Upper lobe of left lung (tissue), 6 donors: Measurements from ENCODE around the gene TSC1. TPM values are rescaled to one million over a fixed set of nuclear protein-coding genes. Genes with fewer than 3 reads are reported as not detected.
A peak's percentile ranks its signal among the peaks of the same experiment; 100 is the strongest.

Experiments used
- ATAC-seq, 2 donors: fragments of 200-7000 bp; cut with Tn5 transposase; one replicate each; pipeline ENCODE4 v1.9.1; 2022; ENCODE audit warnings: mild to moderate bottlenecking in 2 of 2, moderate library complexity in 2 of 2; ENCODE audit not compliant: low FRiP score in 2 of 2
- DNase-seq, 2 donors: peaks; one replicate each; pipeline ENCODE4 v3.0.0-alpha.2; 2019 to 2020
- H3K27ac ChIP-seq, 4 donors: fragments of 200-600 bp; sonication (generic); one replicate each; pipeline ENCODE4 v1.5.1; 2016 to 2019
- H3K27me3 ChIP-seq, 4 donors: fragments of 200-600 bp; sonication (generic); one replicate each; pipeline ENCODE4 v1.5.1; 2017 to 2019
- H3K36me3 ChIP-seq, 4 donors: fragments of 200-600 bp; sonication (generic); one replicate each; pipeline ENCODE4 v1.5.1; 2016 to 2019
- H3K4me1 ChIP-seq, 4 donors: fragments of 200-600 bp; sonication (generic); one replicate each; pipeline ENCODE4 v1.5.1; 2018 to 2019
- H3K4me3 ChIP-seq, 4 donors: fragments of 200-600 bp; sonication (generic); one replicate each; pipeline ENCODE4 v1.5.1; 2017 to 2019; ENCODE audit warnings: mild to moderate bottlenecking in 2 of 4, moderate library complexity in 1 of 4
- H3K9me3 ChIP-seq, 4 donors: fragments of 200-600 bp; sonication (generic); one replicate each; pipeline ENCODE4 v1.5.1; 2018 to 2019
- EP300 ChIP-seq, 4 donors: sonication (generic); formaldehyde crosslinking; IDR thresholded peaks; one replicate each; pipeline ENCODE4 v1.5.1; 2017; ENCODE audit warnings: antibody characterized with exemption in 4 of 4, control low read depth in 2 of 4
- POLR2A ChIP-seq, 4 donors: fragments of 450-650 bp; IDR thresholded peaks; one replicate each; pipeline ENCODE4 v1.5.1; 2016 to 2017; ENCODE audit warnings: antibody characterized with exemption in 4 of 4, mild to moderate bottlenecking in 2 of 4
- POLR2AphosphoS5 ChIP-seq, 2 donors: sonication (generic); formaldehyde crosslinking; IDR thresholded peaks; one replicate each; pipeline ENCODE4 v1.5.1; 2017; ENCODE audit warnings: antibody characterized with exemption in 2 of 2
- WGBS, 2 donors: methylation state at CpG; one replicate each; pipeline ENCODE4 v1.1.5; 2017 to 2018; 5-methylcytosine and 5-hydroxymethylcytosine counted together
- total RNA-seq, 6 donors: library from RNA; depleted of rRNA in 4 of 6; stranded (reverse); fragments of >200 nt in 4 of 6; gene quantifications; one replicate each; pipeline versions ENCODE4 v1.1.0 to v1.2.1, GENCODE V29; 2016 to 2021
- TF ChIP-seq, protein P1 (sequence below), 6 experiments: fragments of 450-650 bp in 4 of 6; fragments of 200-600 bp in 2 of 6; sonication (generic) in 2 of 6; IDR thresholded peaks; one replicate each; pipeline ENCODE4 v1.5.1; 2016 to 2019; ENCODE audit warnings: antibody characterized with exemption in 6 of 6
- donor health status: DM: no; HTN: no; CAD: no; lungs with moderate emphysema.
- donor health status: DM: no; HTN: yes; CAD: no; lungs with severe emphysema.

TSC1 gene
- total RNA-seq, 6 donors from 2014 or later = 34.4 to 185 (median 50.0) TPM

DNA sequence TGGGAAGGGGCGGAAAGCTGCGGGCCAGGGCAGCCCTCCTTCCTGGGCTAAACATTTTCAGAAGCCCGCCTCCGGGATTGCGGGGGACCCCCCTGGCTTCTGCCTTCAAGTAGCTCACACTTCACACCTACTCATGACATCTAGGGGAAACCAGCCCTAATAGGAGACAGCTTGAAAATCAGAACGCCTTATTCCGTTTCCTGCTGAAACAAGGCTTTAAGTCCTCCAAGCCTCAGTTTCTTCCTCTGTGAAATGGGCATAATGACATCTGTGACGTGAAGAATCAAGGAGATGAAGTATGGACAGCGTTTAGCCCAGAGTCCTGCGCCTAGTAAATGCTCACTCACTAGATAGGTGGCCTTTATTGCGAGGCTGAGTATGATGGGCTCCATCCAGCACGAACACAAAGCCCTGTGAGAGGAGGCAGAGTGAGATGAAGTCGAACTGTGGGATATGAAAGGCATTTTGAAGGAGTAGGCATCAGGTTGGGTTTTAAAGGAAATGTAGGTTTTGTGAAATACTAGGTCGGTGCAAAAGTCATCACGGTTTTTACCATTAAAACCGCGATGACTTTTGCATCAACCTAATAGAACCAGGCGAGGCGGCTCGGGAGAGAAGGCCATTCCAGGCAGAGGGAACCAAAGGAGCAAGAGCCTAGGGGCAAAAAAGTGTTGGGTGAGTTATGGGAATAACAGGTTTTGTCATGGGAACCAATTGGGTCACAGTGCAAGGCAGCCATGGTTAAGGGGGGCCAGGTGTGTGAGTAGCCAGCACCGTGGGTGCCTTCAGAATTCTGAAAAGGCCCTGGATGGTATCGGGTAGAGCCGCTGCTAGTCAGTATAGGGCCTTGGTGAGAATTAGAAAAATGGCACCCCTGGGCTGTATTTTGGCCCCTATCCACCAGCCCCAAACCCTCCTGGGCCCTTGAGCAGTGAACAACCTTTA lies 1.0 kb upstream of the TSC1 start:
- WGBS, 2 donors = 64 to 72% methylated on average over 19 to 23 of the region's 23 CpGs
- Histone ChIP-seq H3K4me1 (peaks cover 20 to 30% (median 24%) of the 10 kb centered on the region in 4 donors), H3K27ac (peak overlapping the region; percentile 94 to 98 (median 97)), H3K27me3 (no peaks in the 10 kb centered on the region), H3K9me3 (no peaks in the 10 kb centered on the region), H3K4me3 (peak overlapping the region; percentile 32 to 100 (median 98)), H3K36me3 (no peaks in the 10 kb centered on the region)
- DNase-seq (no peak), ATAC-seq (no peak)
- TF ChIP-seq, protein P1, sequence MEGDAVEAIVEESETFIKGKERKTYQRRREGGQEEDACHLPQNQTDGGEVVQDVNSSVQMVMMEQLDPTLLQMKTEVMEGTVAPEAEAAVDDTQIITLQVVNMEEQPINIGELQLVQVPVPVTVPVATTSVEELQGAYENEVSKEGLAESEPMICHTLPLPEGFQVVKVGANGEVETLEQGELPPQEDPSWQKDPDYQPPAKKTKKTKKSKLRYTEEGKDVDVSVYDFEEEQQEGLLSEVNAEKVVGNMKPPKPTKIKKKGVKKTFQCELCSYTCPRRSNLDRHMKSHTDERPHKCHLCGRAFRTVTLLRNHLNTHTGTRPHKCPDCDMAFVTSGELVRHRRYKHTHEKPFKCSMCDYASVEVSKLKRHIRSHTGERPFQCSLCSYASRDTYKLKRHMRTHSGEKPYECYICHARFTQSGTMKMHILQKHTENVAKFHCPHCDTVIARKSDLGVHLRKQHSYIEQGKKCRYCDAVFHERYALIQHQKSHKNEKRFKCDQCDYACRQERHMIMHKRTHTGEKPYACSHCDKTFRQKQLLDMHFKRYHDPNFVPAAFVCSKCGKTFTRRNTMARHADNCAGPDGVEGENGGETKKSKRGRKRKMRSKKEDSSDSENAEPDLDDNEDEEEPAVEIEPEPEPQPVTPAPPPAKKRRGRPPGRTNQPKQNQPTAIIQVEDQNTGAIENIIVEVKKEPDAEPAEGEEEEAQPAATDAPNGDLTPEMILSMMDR (IDR thresholded peaks at IDR 0.05) = no peak
- TF ChIP-seq EP300 (IDR thresholded peaks at IDR 0.05) (no peak), POLR2AphosphoS5 (IDR thresholded peaks at IDR 0.05) (no peak), POLR2A (IDR thresholded peaks at IDR 0.05) (no peak)

DNA sequence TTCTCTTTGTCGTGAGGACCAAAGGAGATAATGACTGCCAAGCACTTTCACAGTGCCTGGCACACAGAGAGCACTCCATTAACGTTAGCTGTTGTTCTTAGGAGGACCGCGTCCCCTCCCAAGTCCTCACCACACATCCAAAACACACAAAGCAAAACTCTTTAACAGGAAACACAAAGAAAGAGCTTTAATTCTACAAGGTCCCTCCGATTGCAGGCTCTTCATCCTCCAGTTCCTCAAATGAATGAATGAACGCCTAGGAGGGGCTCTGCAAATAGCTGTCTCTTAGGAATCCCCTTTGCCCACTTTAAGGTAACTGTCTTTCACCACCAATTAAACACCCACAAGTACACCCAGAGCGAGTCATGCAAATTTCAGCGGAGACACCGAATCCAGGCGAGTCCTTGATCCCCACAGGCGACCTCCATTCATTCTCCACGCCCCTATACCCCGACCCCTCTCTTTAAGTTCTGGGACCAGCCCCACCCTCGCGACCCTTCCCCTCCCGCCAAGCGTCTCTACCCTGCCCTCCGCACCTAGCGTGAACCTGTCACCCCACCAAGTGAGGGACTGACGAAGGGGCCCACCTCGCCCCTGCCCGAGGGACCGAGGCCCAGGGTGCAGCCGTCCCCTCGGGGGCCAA lies 644 bp downstream of the TSC1 start:
- peak in 1 of 2 donors; percentile 1 for ATAC-seq
- DNase-seq = no peak
- peaks cover 20 to 30% (median 24%) of the 10 kb centered on the region in 4 donors for H3K4me1 ChIP-seq
- peak overlapping the region; percentile 96 to 100 (median 99) for H3K4me3 ChIP-seq
- no peaks in the 10 kb centered on the region for H3K9me3 ChIP-seq
- WGBS, 2 donors = 1 to 2% methylated on average over 17 to 22 of the region's 25 CpGs
- H3K27ac ChIP-seq = peak overlapping the region; percentile 94 to 98 (median 97)
- TF ChIP-seq, protein P1 (IDR thresholded peaks at IDR 0.05) = no peak
- TF ChIP-seq POLR2A (IDR thresholded peaks at IDR 0.05) (no peak), POLR2AphosphoS5 (IDR thresholded peaks at IDR 0.05) (no peak), EP300 (IDR thresholded peaks at IDR 0.05) (no peak)
- no peaks in the 10 kb centered on the region for H3K36me3 ChIP-seq
- no peaks in the 10 kb centered on the region for H3K27me3 ChIP-seq

DNA sequence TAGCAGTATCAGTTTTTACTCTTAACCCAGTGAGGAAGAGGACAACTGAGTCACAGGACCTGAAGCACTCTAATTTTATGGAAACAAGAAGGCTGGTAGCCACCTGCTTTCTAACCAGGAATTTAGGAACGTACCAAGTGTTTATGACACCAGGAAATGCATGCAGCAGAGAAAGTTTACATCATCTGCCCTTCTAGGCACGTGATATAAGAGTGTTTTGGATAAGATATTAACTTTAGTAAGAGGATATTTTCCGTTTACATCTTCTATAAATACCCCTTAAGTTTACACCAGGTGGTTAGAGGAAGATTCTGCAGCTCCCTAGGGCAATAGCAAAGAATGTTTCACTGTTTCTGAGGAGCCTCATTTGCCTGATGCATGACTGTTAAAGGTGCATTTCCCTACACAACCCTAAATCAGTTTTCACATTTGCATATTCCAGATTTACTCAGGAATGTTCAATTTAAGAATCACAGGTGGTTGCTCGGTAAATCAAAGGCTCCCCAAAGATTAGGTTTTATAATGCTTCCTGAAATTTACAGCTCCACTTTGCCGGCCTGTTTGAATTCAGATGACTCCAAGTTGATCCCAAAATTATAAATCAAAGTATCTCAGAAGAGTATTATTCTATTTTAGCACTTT lies 1.8 kb downstream of the TSC1 start:
- H3K27me3 ChIP-seq = no peaks in the 10 kb centered on the region
- 28 to 40% methylated on average over 5 of the region's 5 CpGs for WGBS, 2 donors
- H3K4me1 ChIP-seq = peaks cover 20 to 30% (median 24%) of the 10 kb centered on the region in 4 donors
- H3K27ac ChIP-seq = no peak overlapping the region
- DNase-seq (no peak), ATAC-seq (no peak)
- no peaks in the 10 kb centered on the region for H3K36me3 ChIP-seq
- TF ChIP-seq POLR2A (IDR thresholded peaks at IDR 0.05) (no peak), POLR2AphosphoS5 (IDR thresholded peaks at IDR 0.05) (no peak), EP300 (IDR thresholded peaks at IDR 0.05) (no peak)
- TF ChIP-seq, protein P1 (IDR thresholded peaks at IDR 0.05) = no peak
- no peaks in the 10 kb centered on the region for H3K9me3 ChIP-seq
- peak overlapping the region in 1 of 4 donors; percentile 96 for H3K4me3 ChIP-seq

DNA sequence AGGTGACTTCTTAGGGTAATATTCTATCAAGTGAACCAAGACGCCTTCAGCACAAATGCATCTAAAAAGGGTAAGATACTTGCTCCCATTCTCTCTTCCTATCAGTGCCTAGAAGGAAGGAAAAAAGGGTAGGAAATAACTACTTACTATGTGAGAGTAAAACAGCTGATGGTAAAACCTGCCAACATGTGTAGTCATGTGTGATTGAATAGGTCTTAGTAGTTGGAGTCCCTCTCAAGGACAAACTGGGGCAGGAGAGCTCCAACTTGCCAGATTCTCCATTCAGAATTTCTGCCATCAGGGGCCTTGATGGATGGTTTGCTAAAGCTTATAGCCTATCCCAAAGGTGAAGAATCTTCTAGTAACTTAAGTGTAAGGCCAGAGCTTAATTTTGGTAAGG lies 5.2 kb downstream of the TSC1 start:
- TF ChIP-seq, protein P1 (IDR thresholded peaks at IDR 0.05) = no peak
- TF ChIP-seq POLR2A (IDR thresholded peaks at IDR 0.05) = no peak
- no peak for TF ChIP-seq POLR2AphosphoS5 (IDR thresholded peaks at IDR 0.05)
- no peak for TF ChIP-seq EP300 (IDR thresholded peaks at IDR 0.05)

More for the DNA sequence above, 5.2 kb downstream of the TSC1 start:
- ATAC-seq = no peak
- no peak for DNase-seq
- H3K27ac ChIP-seq = no peak overlapping the region
- WGBS, 2 donors = 95 to 97% methylated on average over 1 of the region's 1 CpG
- no peaks in the 10 kb centered on the region for H3K9me3 ChIP-seq
- peaks cover 15 to 24% (median 21%) of the 10 kb centered on the region in 4 donors for H3K4me1 ChIP-seq
- no peaks in the 10 kb centered on the region for H3K27me3 ChIP-seq
- H3K4me3 ChIP-seq = no peak overlapping the region
- H3K36me3 ChIP-seq = peaks cover 0 to 6% (median 0%) of the 10 kb centered on the region in 4 donors
